Hematopoietic multipotent progenitor cell treated with erythropoietin and hydrocortisone succinate and interleukin-3 and kit ligand, for 8 days (in vitro differentiated cells): ENCODE measurements around the gene KDF1.
A peak's percentile ranks its signal among the peaks of the same experiment; 100 is the strongest.
"Not testable (repeated sequence)": the region's sequence is repeated elsewhere in the genome, so short reads cannot be mapped to it uniquely, and the experiment has no call there.

Experiments used
- DNase-seq: peaks from one replicate; pipeline ENCODE4 v3.0.0-alpha.2; 2015

The KDF1 gene

GRCh38 chr1:26994020-26994786 is 33.9 kb upstream of the KDF1 start:
- DNase-seq: no peak

- DNase-seq: peak; percentile 45
Observed at GRCh38 chr1:26993237-26994019, 33.2 kb upstream of the KDF1 start, which contains the start of gene TRNP1. Gene TRNP1, plus strand, starts transcription at chr1:26993692. Its CDS starts 95 bp downstream, at chr1:26993787.

GRCh38 chr1:26991310-26992116 is 31.2 kb upstream of the KDF1 start:
- no peak for DNase-seq

GRCh38 chr1:26989403-26990109 is 29.3 kb upstream of the KDF1 start:
- not testable (repeated sequence) for DNase-seq

GRCh38 chr1:26986658-26987057 is 26.4 kb upstream of the KDF1 start:
- no peak for DNase-seq

- DNase-seq: no peak
Observed at GRCh38 chr1:26984291-26984690, 24.0 kb upstream of the KDF1 start.

- no peak for DNase-seq
Observed at GRCh38 chr1:26983863-26984262, 23.6 kb upstream of the KDF1 start.

GRCh38 chr1:26981146-26981846 is 21.0 kb upstream of the KDF1 start:
- no peak for DNase-seq

- no peak for DNase-seq
Observed at GRCh38 chr1:26978901-26979300, 18.6 kb upstream of the KDF1 start.

- no peak for DNase-seq
Observed at GRCh38 chr1:26976621-26977510, 16.6 kb upstream of the KDF1 start.

GRCh38 chr1:26972821-26973220 is 12.6 kb upstream of the KDF1 start:
- DNase-seq: no peak

- DNase-seq: no peak
Observed at GRCh38 chr1:26972390-26972789, 12.1 kb upstream of the KDF1 start.

- no peak for DNase-seq
Observed at GRCh38 chr1:26971590-26971989, 11.3 kb upstream of the KDF1 start.

- no peak for DNase-seq
Observed at GRCh38 chr1:26970810-26971209, 10.5 kb upstream of the KDF1 start.

GRCh38 chr1:26965628-26966027 is 5.4 kb upstream of the KDF1 start:
- DNase-seq: no peak

- no peak for DNase-seq
Observed at GRCh38 chr1:26965213-26965612, 4.9 kb upstream of the KDF1 start.

- DNase-seq: no peak
Observed at GRCh38 chr1:26961826-26962225, 1.6 kb upstream of the KDF1 start.

GRCh38 chr1:26960625-26960966 is 328 bp upstream of the KDF1 start:
- DNase-seq: no peak

GRCh38 chr1:26959270-26959669 is 998 bp downstream of the KDF1 start:
- DNase-seq: no peak

- no peak for DNase-seq
Observed at GRCh38 chr1:26957306-26957705, 3.0 kb downstream of the KDF1 start.

- no peak for DNase-seq
Observed at GRCh38 chr1:26956321-26956720, 3.9 kb downstream of the KDF1 start.
